Mucosa of rectum (tissue), 2 donors: ENCODE results near the gene PITX1.

ENCODE experiments used
- H3K27ac ChIP-seq, 2 donors: one replicate each; pipeline ENCODE4 v1.7.0; 2013; ENCODE audit warnings: inconsistent platforms in 2 of 2, low read depth in 2 of 2, low read length in 2 of 2
- H3K27me3 ChIP-seq, 2 donors: one replicate each; pipeline ENCODE4 v1.7.0; 2013; ENCODE audit warnings: low read length in 2 of 2; ENCODE audit not compliant: control insufficient read depth in 2 of 2, insufficient read depth in 2 of 2
- H3K36me3 ChIP-seq, 2 donors: one replicate each; pipeline ENCODE4 v1.7.0; 2013; ENCODE audit warnings: low read length in 2 of 2; ENCODE audit not compliant: control insufficient read depth in 2 of 2, insufficient read depth in 2 of 2
- H3K4me1 ChIP-seq, 2 donors: one replicate each; pipeline ENCODE4 v1.7.0; 2013; ENCODE audit warnings: low read length in 2 of 2, mild to moderate bottlenecking in 1 of 2; ENCODE audit not compliant: control insufficient read depth in 2 of 2, insufficient read depth in 2 of 2
- H3K4me3 ChIP-seq, 2 donors: one replicate each; pipeline ENCODE4 v1.7.0; 2013; ENCODE audit warnings: low read length in 2 of 2
- H3K9ac ChIP-seq, 2 donors: one replicate each; pipeline ENCODE4 v1.7.0; 2013; ENCODE audit warnings: low read length in 2 of 2, low read depth in 1 of 2, mild to moderate bottlenecking in 1 of 2
- H3K9me3 ChIP-seq, 2 donors: one replicate each; pipeline ENCODE4 v1.7.0; 2013; ENCODE audit warnings: low read length in 2 of 2; ENCODE audit not compliant: control insufficient read depth in 2 of 2
- donor health status: healthy.
- donor health status: Normal muscosa, but diverticular disease.

PITX1 gene

DNA sequence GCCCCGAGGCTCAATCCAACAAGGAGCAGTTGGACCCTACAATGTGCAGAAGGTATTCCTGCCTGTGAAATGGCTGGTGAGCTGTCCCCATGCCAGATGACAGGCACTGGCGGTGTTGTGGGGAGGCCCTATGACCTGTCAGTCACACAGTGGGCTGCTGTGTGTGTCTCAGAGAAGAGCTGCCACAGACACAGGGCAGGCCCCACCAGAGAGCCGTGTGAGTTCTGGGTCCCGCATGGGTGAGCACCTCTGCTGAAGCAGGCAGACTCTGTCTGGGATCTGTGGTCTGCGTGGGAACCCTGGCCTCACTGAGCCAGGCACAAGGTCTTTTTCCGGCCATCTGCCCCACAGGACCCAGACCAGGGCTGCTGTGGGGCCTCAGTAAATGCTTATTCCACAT is 37.3 kb upstream of the PITX1 start:
- H3K9me3 ChIP-seq: no peaks in the 10 kb centered on the region
- peaks cover 0 to 3% of the 10 kb centered on the region in 2 donors for H3K27me3 ChIP-seq
- H3K9ac ChIP-seq: no peak overlapping the region
- no peaks in the 10 kb centered on the region for H3K36me3 ChIP-seq
- H3K4me3 ChIP-seq: no peak overlapping the region
- H3K4me1 ChIP-seq: no peaks in the 10 kb centered on the region
- H3K27ac ChIP-seq: no peak overlapping the region

DNA sequence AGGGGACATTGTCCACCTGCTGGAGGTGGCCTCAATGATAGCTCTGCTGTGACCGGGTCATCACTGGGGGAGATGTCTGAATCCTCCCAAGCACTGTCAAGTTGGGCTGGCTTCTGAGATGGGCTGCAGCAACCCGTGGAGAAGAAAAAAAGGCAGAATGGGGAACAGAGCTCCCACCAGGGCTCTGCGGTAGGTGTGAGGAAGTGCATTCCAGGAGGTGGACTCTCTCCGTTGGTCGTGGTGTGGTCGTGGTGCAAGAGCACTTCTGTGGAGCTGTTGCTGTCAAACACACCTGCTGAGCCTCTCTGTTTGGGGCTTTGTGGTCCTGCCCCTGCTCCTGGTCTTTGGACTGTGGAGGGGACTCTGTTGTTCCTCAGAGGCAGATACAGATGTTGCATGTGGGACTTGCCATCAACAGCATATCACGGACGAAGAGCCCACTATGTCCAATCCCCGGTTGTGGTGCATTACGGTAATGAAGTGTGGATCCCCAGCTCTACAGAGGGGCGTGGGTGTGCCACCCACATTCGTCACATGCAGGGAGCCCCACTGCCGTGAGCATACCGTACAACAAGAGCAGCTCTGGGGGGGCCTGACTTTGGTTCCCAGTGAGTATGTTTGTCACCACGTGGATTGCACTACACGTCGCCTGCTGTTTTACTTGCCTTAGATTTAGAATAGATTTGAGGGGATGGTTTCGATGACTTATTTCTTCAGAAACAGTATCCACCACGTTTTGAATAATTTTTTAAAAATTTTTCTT is 36.0 kb upstream of the PITX1 start:
- no peaks in the 10 kb centered on the region for H3K36me3 ChIP-seq
- H3K9me3 ChIP-seq: no peaks in the 10 kb centered on the region
- H3K27me3 ChIP-seq: peaks cover 0 to 3% of the 10 kb centered on the region in 2 donors
- H3K9ac ChIP-seq: no peak overlapping the region
- H3K4me1 ChIP-seq: no peaks in the 10 kb centered on the region
- H3K4me3 ChIP-seq: no peak overlapping the region
- H3K27ac ChIP-seq: no peak overlapping the region

DNA sequence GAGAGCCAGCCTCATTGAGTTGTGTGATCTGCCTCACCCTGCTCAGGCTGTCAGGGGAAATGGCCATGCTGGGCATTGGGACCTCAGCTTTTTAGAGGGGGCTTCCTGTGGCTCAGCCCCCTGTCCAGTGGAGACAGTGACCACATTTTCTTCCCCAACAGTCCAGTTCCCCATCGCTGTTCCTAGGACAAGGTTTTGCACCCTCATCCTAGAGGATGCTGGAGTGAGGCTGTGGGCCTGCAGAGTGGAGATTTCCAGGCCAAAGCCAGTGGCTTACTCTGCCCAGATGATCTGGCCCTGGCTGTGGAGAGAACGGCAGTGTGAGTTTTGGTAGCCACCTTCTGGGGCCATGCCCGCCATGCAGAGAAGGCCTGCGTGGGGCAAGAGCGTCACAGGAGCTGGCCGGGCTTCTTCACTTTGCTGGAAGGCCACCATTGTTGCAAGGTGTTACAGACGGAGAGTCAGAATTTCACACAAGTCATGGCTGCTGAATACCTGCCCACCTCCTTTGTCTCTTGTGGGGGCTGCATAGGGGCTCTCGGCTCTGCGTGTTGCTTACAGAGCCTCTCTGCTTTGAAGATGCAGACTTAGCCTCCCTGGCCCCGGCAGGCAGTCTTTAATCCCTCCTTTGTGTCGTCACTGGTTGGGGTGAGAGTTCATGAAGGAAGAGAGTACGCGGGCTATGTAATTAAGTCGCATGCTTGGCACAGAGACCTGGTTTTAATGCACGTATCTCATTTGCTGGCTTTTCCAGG is 35.2 kb upstream of the PITX1 start:
- Histone ChIP-seq H3K9me3 (no peaks in the 10 kb centered on the region), H3K27me3 (peaks cover 0 to 3% of the 10 kb centered on the region in 2 donors), H3K9ac (no peak overlapping the region)

DNA sequence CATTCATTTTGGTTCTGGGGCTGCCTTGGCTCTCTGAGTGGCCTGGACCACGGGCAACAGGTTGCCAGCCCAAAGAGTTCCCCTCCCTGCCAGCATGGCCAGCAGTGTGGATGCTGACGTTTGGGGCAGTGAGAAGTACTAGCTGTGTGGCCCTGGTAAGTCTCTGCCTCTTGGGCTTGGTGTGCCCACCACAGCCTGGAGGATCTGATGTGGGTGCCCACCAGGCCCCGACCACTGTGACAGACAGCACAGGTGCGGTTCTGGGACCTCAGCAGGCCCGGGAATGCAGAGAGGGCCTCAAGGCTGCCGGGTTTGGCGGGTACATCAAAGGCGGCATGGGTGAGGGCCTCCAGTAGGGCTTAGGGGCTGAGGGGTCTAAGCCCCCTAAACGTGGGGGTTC is 33.6 kb upstream of the PITX1 start:
- H3K36me3 ChIP-seq: no peaks in the 10 kb centered on the region
- peaks cover 0 to 2% of the 10 kb centered on the region in 2 donors for H3K4me1 ChIP-seq
- peaks cover 0 to 3% of the 10 kb centered on the region in 2 donors for H3K27me3 ChIP-seq
- H3K9ac ChIP-seq: no peak overlapping the region
- H3K27ac ChIP-seq: no peak overlapping the region
- no peak overlapping the region for H3K4me3 ChIP-seq
- no peaks in the 10 kb centered on the region for H3K9me3 ChIP-seq

More for the DNA sequence above, 35.2 kb upstream of the PITX1 start:
- Histone ChIP-seq H3K36me3 (no peaks in the 10 kb centered on the region), H3K4me1 (no peaks in the 10 kb centered on the region), H3K27ac (no peak overlapping the region), H3K4me3 (no peak overlapping the region)

- H3K9me3 ChIP-seq: no peaks in the 10 kb centered on the region
- peaks cover 0 to 3% of the 10 kb centered on the region in 2 donors for H3K27me3 ChIP-seq
- H3K36me3 ChIP-seq: no peaks in the 10 kb centered on the region
- no peak overlapping the region for H3K9ac ChIP-seq
- H3K27ac ChIP-seq: no peak overlapping the region
- H3K4me1 ChIP-seq: peaks cover 0 to 2% of the 10 kb centered on the region in 2 donors
- H3K4me3 ChIP-seq: no peak overlapping the region
These were observed 32.8 kb upstream of the PITX1 start for GRCh38 chr5:135066781-135067180.

- no peaks in the 10 kb centered on the region for H3K36me3 ChIP-seq
- peaks cover 0 to 3% of the 10 kb centered on the region in 2 donors for H3K27me3 ChIP-seq
- no peak overlapping the region for H3K9ac ChIP-seq
- H3K9me3 ChIP-seq: no peaks in the 10 kb centered on the region
- H3K4me3 ChIP-seq: no peak overlapping the region
- H3K4me1 ChIP-seq: peaks cover 0 to 2% of the 10 kb centered on the region in 2 donors
- no peak overlapping the region for H3K27ac ChIP-seq
These were observed 31.6 kb upstream of the PITX1 start for GRCh38 chr5:135065306-135066265.

DNA sequence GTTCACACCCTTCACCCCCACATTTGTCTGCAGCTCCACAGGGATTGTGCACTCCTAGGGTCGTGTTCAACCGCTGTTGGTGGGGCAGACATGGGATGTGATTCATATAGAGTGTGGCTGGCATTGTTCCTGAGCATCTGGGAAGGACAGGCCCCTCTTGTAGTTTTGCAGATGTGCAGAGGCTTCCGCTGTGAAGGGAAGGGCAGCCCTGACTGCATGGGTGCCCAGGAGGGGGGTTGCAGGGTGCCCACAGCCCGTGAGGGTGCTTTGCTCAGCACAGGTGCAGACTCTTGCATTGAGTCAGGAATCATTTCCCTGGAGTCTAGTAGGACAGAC is 30.2 kb upstream of the PITX1 start:
- Histone ChIP-seq H3K4me1 (peaks cover 0 to 2% of the 10 kb centered on the region in 2 donors), H3K4me3 (no peak overlapping the region), H3K27me3 (peaks cover 0 to 3% of the 10 kb centered on the region in 2 donors), H3K9me3 (no peaks in the 10 kb centered on the region), H3K9ac (no peak overlapping the region), H3K36me3 (no peaks in the 10 kb centered on the region), H3K27ac (no peak overlapping the region)

DNA sequence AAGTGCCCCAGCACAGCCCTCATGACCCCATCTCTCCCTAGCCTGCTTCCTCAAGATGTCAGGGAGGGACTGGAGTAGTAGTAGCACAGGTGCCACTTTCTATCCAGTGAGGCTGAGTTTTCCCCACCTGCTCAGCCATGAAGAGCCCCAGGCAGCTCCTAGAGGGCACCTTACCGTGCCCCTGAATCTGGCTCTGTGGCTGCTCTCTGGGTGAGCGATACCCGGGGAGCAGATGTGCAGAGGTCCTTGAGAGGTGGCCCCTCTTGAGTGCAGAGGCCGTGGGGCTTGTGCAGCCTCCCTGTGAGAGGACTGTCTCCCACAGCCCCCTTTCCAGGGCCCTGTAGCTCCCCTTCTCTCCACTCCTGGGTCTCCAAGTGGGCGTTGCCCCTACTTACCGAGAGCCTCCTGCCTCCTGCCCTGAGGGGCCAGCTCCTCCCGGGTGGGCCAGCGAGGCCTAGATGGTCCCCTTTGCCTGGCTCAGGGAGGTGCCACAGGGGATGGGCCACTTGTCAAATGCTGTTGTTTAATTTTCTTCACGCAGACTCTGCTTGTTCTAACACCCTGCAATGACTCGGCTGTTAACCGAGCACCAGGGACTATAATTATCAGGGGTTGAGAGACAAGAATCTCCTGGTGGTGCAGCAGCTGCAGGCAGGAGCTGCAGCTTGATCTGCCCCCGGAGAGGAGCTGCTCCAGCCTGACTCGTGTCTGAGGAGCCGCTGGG is 29.6 kb upstream of the PITX1 start:
- H3K9ac ChIP-seq: no peak overlapping the region
- peaks cover 0 to 2% of the 10 kb centered on the region in 2 donors for H3K4me1 ChIP-seq
- no peak overlapping the region for H3K27ac ChIP-seq
- H3K9me3 ChIP-seq: no peaks in the 10 kb centered on the region
- no peak overlapping the region for H3K4me3 ChIP-seq
- peaks cover 0 to 3% of the 10 kb centered on the region in 2 donors for H3K27me3 ChIP-seq
- no peaks in the 10 kb centered on the region for H3K36me3 ChIP-seq

DNA sequence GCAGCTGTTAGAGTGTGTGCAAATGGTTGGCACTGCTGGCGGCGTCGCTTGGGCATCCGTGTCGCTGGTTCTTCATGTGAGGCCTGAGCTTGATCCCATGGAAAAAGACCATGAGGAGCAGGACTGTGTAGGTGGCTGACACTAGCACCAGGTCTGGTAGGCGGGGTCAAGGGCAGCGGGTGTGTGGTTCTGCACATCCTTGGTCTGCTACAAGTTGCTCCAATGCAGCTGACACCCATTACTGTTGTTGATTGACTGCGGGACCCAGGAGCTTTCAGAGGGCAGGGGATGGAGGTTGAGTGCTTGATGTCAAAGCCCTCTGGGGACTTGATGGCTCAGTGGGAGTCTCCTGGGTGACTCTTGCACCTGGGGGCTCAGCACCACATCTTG is 29.0 kb upstream of the PITX1 start:
- Histone ChIP-seq H3K9me3 (no peaks in the 10 kb centered on the region), H3K27me3 (peaks cover 0 to 3% of the 10 kb centered on the region in 2 donors), H3K4me1 (peaks cover 0 to 2% of the 10 kb centered on the region in 2 donors), H3K4me3 (no peak overlapping the region), H3K27ac (no peak overlapping the region), H3K36me3 (no peaks in the 10 kb centered on the region), H3K9ac (no peak overlapping the region)
